Heart right ventricle (tissue), 16 donors: ENCODE data around the gene DYRK2. TPM values are rescaled to one million over a fixed set of nuclear protein-coding genes. Genes with fewer than 3 reads are reported as not detected.

ENCODE experiments used
- ATAC-seq, 8 donors: fragments of 200-7000 bp; cut with Tn5 transposase; one replicate each; pipeline ENCODE4 v1.9.1; 2020; ENCODE audit warnings: mild to moderate bottlenecking in 8 of 8, moderate library complexity in 8 of 8, moderate number of reproducible peaks in 1 of 8
- DNase-seq, 2 donors: peaks; one replicate each; pipeline ENCODE4 v3.0.0-alpha.2; 2020
- H3K27ac ChIP-seq, 10 donors: fragments of 200-600 bp; sonication (generic) in 2 of 10; one replicate each; pipeline versions ENCODE4 v1.5.0 to v1.8.0; 2020 to 2022; ENCODE audit warnings: mild to moderate bottlenecking in 3 of 10
- H3K27me3 ChIP-seq, 7 donors: fragments of 200-600 bp; one replicate each; pipeline ENCODE4 v1.8.0; 2021 to 2022; ENCODE audit warnings: mild to moderate bottlenecking in 2 of 7
- H3K36me3 ChIP-seq, 9 donors: fragments of 200-600 bp; sonication (generic) in 1 of 9; one replicate each; pipeline versions ENCODE4 v1.5.0 to v1.8.0; 2020 to 2022; ENCODE audit warnings: mild to moderate bottlenecking in 2 of 9
- H3K4me1 ChIP-seq, 9 donors: fragments of 200-600 bp; sonication (generic) in 1 of 9; one replicate each; pipeline versions ENCODE4 v1.5.0 to v1.8.0; 2020 to 2022; ENCODE audit warnings: mild to moderate bottlenecking in 4 of 9
- H3K4me3 ChIP-seq, 10 donors: fragments of 200-600 bp; sonication (generic) in 2 of 10; one replicate each; pipeline versions ENCODE4 v1.5.0 to v1.8.0; 2020 to 2022; ENCODE audit warnings: mild to moderate bottlenecking in 7 of 10, moderate library complexity in 2 of 10
- H3K9me3 ChIP-seq, 11 donors: fragments of 200-600 bp in 10 of 11; sonication (generic) in 2 of 11; one replicate each; pipeline versions ENCODE4 v1.5.0 to v1.8.0; 2013 to 2022; ENCODE audit warnings: mild to moderate bottlenecking in 2 of 11, control low read depth in 1 of 11, moderate library complexity in 1 of 11
- WGBS, 2 donors: extraction: QIAGEN DNeasy Blood & Tissue Kit; methylation state at CpG; one replicate each; pipeline ENCODE4 v1.1.7; 2013; ENCODE audit warnings: inconsistent platforms in 1 of 2; 5-methylcytosine and 5-hydroxymethylcytosine counted together
- intact Hi-C, 10 donors: fragments of 100-400 bp; cut with DNase I; formaldehyde crosslinking; loops; one replicate each; pipeline versions ENCODE4 v1.11.1 to v1.14.2; 2022
- polyA plus RNA-seq, 2 donors: library from polyadenylated mRNA; stranded (reverse); fragments of 200-250 nt; gene quantifications; one replicate each; pipeline ENCODE4 v1.2.3, GENCODE V29; 2013
- total RNA-seq, 10 donors: library from RNA; stranded (reverse); fragmentation: NEBNext Ultra II Directional in 3 of 10; extraction: Animal tissue kit (Norgen Biotek cat#: 25700) in 3 of 10; gene quantifications; one replicate each; pipeline versions ENCODE4 v1.2.1 to v1.2.4, GENCODE V29; 2021 to 2023
- TF ChIP-seq, protein P1 (sequence below), 9 donors: fragments of 200-600 bp; sonication (generic) in 2 of 9; IDR thresholded peaks; one replicate each; pipeline versions ENCODE4 v1.5.0 to v1.8.0; 2021 to 2022; ENCODE audit warnings: antibody characterized with exemption in 9 of 9, mild to moderate bottlenecking in 5 of 9, moderate library complexity in 1 of 9
- donor health status: Arrhythmogenic right ventricular cardiomyopathy.
- donor health status: ischemic (EF 13 %, LVEDD 7.1; RV severe dilation, severe dysfunction).
- donor health status: healthy with polysubstance abuse.
- donor health status: DM: no; HTN: yes; CAD: no.
- donor health status: DM: no; HTN: no; CAD: no.
- donor health status: ischemic (EF 25% LVEDD 6.9; RV normal size, moderate dysfunction).
- donor health status: ischemic (EF 25% LVEDD 5.7; RV mildly dilated, moderate dysfunction).
- donor health status: healthy.
- donor health status: DM: yes; HTN: yes; CAD: no.
- donor health status: Ischemic cardiomyopathy.
- donor health status: ischemic (EF 35%, LVEDD 5.7; RV mildly dilated, moderate dysfunction).
- donor health status: nonischemic (EF 11% LVEDD 7.7; RV severe dilation, severe dysfunction).
- donor health status: DM: yes; HTN: yes; CAD: no.
- donor health status: PGD.
- donor health status: ischemic (EF 29% LVEDD 5.4; RV normal size, mild dysfunction).
- donor health status: nonischemic (EF 23%, LVEDD 6.1; RV moderate dilation, normal function).

DYRK2 gene
- total and polyA plus RNA-seq, 12 donors = 6.4 to 55.8 (median 41.9) TPM

DNA sequence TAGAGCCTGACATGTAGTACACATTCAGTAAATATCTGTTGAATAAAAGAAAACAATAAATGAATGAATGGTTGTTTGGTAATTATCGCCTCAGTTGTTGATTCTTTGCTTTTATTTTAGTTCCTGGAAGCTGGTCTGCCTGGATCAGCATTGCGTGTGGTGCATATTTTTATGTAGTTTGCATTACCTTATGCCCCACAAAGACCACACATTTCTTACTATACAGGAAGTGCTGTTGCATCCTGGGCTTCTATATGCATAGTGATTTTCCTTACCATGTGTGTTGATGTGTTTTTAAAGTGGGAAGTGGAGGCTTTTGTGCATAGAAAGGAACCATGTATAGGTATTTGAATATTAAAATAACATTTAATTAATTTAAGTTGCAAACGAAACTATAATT lies 43.6 kb downstream of the DYRK2 start:
- Histone ChIP-seq H3K4me1 (peaks cover 0 to 16% (median 6%) of the 10 kb centered on the region in 9 donors), H3K27me3 (no peaks in the 10 kb centered on the region), H3K4me3 (no peak overlapping the region), H3K9me3 (no peaks in the 10 kb centered on the region), H3K27ac (no peak overlapping the region), H3K36me3 (no peaks in the 10 kb centered on the region)
- 98 to 99% methylated on average over 3 of the region's 3 CpGs for WGBS, 2 donors
- ATAC-seq (no peak), DNase-seq (no peak)
- intact Hi-C loops = no loop called here
- TF ChIP-seq, protein P1, sequence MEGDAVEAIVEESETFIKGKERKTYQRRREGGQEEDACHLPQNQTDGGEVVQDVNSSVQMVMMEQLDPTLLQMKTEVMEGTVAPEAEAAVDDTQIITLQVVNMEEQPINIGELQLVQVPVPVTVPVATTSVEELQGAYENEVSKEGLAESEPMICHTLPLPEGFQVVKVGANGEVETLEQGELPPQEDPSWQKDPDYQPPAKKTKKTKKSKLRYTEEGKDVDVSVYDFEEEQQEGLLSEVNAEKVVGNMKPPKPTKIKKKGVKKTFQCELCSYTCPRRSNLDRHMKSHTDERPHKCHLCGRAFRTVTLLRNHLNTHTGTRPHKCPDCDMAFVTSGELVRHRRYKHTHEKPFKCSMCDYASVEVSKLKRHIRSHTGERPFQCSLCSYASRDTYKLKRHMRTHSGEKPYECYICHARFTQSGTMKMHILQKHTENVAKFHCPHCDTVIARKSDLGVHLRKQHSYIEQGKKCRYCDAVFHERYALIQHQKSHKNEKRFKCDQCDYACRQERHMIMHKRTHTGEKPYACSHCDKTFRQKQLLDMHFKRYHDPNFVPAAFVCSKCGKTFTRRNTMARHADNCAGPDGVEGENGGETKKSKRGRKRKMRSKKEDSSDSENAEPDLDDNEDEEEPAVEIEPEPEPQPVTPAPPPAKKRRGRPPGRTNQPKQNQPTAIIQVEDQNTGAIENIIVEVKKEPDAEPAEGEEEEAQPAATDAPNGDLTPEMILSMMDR (IDR thresholded peaks at IDR 0.05) = no peak

DNA sequence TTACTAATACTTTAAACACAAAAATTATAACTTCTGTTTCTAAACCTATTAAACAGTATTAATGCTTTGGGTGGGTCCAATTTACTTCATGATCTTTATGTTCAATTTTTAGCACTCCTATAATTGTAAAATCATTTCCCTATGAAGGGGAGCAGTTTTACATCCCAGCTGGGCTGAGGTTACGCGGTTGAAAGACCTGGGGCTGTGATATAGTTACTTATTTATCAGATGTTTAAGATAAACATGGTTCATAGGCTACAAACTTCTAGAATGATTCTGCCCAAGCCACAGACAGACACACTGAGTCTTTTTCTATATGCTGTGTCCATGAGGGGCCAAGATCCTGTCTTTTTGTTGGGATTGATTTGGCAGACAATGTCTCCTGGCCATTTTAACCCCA lies 44.4 kb downstream of the DYRK2 start:
- no peak for DNase-seq
- no peak for ATAC-seq
- TF ChIP-seq, protein P1 (IDR thresholded peaks at IDR 0.05) = no peak
- H3K27me3 ChIP-seq = no peaks in the 10 kb centered on the region
- no peak overlapping the region for H3K27ac ChIP-seq
- no peaks in the 10 kb centered on the region for H3K36me3 ChIP-seq
- no peak overlapping the region for H3K4me3 ChIP-seq
- WGBS, 2 donors = 98 to 99% methylated on average over 2 of the region's 2 CpGs
- H3K9me3 ChIP-seq = no peaks in the 10 kb centered on the region
- intact Hi-C loops = no loop called here
- peaks cover 0 to 17% (median 9%) of the 10 kb centered on the region in 9 donors for H3K4me1 ChIP-seq

DNA sequence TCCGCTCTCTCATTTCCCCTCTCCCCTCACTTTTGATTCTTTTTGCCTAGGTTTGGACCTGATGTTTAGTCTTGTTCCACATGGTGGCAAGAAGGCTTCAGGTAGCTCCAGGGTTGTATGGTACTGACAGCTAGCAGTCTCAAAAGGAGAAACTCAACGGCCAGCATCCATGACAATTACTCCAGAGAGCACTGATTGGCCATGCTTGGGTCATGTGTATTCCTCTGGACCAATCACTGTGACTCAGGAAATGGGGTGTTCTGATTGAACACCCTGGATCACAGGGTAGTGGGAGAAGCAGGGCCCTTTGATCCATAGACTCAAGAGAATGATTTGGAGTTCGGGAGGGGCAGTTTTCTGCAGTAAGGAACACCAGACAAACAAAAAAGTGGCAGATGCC lies 45.3 kb downstream of the DYRK2 start:
- peaks cover 0 to 20% (median 11%) of the 10 kb centered on the region in 9 donors for H3K4me1 ChIP-seq
- no peak overlapping the region for H3K4me3 ChIP-seq
- ATAC-seq (no peak), DNase-seq (no peak)
- TF ChIP-seq, protein P1 (IDR thresholded peaks at IDR 0.05) = no peak
- no peak overlapping the region for H3K27ac ChIP-seq
- H3K36me3 ChIP-seq = no peaks in the 10 kb centered on the region
- H3K9me3 ChIP-seq = no peaks in the 10 kb centered on the region
- intact Hi-C loops = no loop called here
- WGBS, 2 donors = 94 to 96% methylated on average over 3 of the region's 3 CpGs
- H3K27me3 ChIP-seq = no peaks in the 10 kb centered on the region

DNA sequence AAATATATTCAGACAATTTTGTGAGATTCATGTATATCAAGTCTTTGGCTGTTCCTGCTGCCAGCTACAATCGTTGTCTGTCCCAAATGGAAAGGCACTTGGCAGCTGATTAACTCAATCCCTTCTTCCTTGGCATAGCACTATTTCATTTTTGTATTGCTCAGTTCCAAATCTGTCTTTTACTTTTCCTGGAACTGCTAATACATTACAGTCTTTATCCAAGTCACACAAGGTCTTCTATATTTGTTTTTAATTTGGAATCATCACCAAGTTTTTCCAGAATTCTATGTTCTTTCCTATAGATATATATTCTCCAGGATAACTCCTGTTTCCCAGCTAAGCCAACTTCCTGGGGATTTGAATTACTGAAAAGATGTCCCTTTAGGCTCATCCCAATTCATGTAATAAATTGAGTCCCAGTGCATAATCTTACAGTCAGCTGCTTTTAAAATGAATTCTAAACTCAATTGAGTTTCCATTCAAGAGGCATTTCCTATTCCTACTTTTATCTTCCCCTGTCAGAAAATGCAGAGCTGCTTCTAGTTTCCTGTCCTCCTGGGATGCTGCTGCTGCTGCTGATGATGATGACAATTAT lies 45.9 kb downstream of the DYRK2 start:
- intact Hi-C loops = no loop called here
- Histone ChIP-seq H3K9me3 (no peaks in the 10 kb centered on the region), H3K36me3 (no peaks in the 10 kb centered on the region), H3K27me3 (no peaks in the 10 kb centered on the region), H3K4me3 (no peak overlapping the region), H3K27ac (no peak overlapping the region), H3K4me1 (peaks cover 0 to 24% (median 15%) of the 10 kb centered on the region in 9 donors)
- DNase-seq = no peak
- no peak for ATAC-seq
- WGBS, 2 donors = 10 to 17% methylated on average over 1 of the region's 1 CpG
- TF ChIP-seq, protein P1 (IDR thresholded peaks at IDR 0.05) = no peak
